Hippocampal formation (tissue), 2 donors: ENCODE results near the gene LCN15.
A peak's percentile ranks its signal among the peaks of the same experiment; 100 is the strongest.
"Not testable (repeated sequence)": the region's sequence is repeated elsewhere in the genome, so short reads cannot be mapped to it uniquely, and the experiment has no call there.

ENCODE experiments used
- DNase-seq, 2 donors: peaks; one replicate each; lab custom pipeline; 2025; lab: John Stamatoyannopoulos, UW

LCN15 gene

DNA sequence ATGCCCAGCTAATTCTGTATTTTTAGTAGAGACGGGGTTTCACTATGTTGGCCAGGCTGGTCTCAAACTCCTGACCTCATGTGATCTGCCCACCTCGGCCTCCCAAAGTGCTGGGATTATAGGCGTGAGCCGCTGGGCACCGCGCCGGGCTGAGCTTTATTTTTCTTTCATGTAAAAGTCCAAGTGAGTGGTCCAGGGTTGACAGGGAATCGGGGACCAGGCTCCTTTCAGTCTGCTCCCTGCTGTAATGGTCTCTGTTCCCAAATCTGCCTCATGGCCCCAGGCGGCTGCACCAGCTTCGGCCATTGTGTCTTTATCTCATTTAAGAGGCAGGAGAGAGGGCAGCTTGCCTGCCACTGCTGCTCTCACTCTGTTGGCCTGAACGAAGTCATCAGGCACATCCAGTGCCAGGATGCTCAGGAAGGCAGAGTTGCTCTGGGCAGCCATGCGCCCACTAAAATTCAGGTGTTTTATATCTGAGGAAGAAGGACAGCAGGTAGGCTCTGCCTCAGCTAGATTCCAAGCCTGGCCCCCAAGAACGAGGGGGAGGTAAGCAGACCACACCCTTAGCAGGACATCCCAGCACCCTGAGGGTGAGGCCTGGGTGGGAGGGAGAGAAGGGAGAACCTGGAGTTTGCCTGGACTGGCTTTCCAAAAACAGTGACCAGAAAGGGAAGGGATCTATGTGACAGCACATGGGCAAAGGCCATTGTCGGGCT lies 30.1 kb upstream of the LCN15 start:
- no peak for DNase-seq

GRCh38 chr9:136793086-136793946 lies 29.0 kb upstream of the LCN15 start:
- no peak for DNase-seq

- DNase-seq = no peak
Observed at GRCh38 chr9:136792321-136793085, 28.2 kb upstream of the LCN15 start.

- no peak for DNase-seq
Observed at GRCh38 chr9:136791516-136792276, 27.4 kb upstream of the LCN15 start.

GRCh38 chr9:136790640-136791515 lies 26.6 kb upstream of the LCN15 start, which contains the start of gene TMEM141:
Gene TMEM141, plus strand, starts transcription at chr9:136791344. Its CDS starts 27 bp downstream, at chr9:136791371.
- peak; percentile 100 for DNase-seq

GRCh38 chr9:136789523-136789937 lies 25.2 kb upstream of the LCN15 start:
- no peak for DNase-seq

DNA sequence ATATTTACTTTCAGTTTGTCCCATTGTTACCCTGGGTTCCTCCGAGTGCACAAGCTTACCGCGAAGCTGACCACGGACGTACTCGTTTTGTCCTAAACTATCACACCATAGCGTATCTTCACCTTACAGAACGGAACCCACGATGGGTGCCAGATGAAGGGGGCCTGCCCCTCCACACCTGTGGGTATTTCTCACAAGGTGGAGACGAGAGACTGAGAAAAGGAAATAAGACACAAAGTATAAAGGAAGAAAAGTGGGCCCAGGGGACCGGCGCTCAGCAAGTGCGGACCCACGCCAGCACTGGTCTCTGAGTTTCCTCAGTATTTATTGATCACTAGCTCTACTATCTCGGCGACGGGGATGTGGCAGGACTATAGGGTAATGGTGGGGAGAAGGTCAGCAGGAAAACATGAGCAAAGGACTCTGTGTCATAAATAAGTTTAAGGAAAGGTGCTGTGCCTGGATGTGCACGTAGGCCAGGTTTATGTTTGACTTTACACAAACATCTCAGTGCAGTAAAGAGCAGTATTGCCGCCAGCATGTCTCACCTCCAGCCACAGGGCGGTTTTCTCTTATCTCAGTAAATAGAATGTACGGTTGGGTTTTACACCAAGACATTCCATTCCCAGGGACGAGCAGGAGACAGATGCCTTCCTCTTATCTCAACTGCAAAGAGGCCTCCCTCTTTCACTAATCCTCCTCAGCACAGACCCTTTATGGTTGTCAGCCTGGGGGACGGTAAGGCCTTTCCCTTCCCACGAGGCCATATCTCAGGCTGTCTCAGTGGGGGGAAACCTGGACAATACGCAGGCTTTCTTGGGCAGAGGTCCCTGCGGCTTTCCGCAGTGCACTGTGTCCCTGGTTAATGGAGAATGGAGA lies 24.6 kb upstream of the LCN15 start:
- DNase-seq = not testable (repeated sequence)

GRCh38 chr9:136787690-136788400 lies 23.5 kb upstream of the LCN15 start:
- DNase-seq = peak; percentile 62 to 65

GRCh38 chr9:136786983-136787382 lies 22.7 kb upstream of the LCN15 start:
- not testable (repeated sequence) for DNase-seq

- peak; percentile 57 to 60 for DNase-seq
Observed at GRCh38 chr9:136786451-136786850, 22.1 kb upstream of the LCN15 start.

DNA sequence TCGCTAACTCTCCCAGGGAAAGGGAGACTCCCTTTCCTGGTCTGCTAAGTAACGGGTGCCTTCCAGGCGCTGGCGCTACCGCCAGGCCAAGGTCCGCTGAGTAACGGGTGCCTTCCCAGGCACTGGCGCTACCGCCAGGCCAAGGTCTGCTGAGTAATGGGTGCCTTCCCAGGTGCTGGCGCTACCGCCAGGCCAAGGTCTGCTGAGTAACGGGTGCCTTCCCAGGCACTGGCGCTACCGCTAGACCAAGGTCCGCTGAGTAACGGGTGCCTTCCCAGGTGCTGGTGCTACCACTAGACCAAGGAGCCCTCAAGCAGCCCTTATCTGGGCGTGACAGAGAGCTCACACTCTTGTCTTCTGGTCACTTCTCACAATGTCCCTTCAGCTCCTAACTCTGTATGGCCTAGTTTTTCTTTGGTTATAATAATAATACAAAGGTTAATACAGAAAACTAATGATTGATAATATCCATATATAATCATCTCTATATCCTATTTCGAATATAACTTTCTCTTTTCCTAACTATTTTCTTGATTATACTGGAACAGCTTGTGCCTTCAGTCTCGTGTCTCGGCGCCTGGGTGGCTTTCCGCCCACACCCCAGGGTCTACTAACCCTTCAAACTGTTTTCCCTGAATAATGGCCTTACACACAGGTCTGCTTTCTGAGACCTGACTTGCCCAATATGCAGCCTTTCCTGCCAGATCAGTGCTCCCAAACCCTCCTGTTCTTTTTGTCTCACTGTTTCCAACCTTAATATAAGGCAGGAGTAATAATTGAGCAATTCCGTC lies 21.4 kb upstream of the LCN15 start:
- DNase-seq = not testable (repeated sequence)

GRCh38 chr9:136784997-136785361 lies 20.7 kb upstream of the LCN15 start:
- DNase-seq = no peak

DNA sequence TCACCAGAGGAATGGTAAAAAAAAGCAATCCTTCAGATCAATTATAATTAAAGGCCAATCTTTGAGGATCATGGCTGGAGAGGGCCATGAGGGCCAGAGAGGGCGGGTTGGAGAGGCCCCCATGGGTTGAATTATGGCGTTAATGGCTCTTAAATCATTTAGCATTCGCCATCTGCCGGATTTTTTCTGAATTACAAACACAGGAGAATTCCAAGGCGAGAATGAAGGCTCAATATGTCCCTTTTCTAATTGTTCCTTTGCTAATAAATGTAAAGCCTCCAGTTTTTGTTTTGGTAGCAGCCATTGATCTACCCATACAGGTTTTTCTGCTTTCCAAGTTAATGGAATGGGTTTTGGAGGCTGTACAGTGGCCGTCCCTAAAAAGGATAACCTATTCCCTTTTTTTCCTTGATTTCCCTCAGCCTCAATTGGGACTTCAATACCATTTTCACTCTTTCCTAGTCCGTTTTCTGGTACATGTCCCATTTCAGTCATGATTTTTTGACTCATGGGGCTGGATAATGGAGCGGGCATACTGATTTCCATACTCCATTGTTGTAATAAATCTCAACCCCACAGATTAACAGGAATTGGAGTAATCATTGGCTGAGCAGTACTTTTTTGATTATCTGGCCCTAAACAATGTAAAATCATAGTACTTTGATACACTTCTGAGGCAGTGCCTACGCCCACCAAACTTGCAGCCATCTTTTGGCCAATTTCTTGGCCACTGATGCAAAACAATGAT lies 20.1 kb upstream of the LCN15 start:
- no peak for DNase-seq

GRCh38 chr9:136782452-136782851 lies 18.1 kb upstream of the LCN15 start:
- DNase-seq = no peak

GRCh38 chr9:136779808-136780207 lies 15.5 kb upstream of the LCN15 start:
- no peak for DNase-seq

- no peak for DNase-seq
Observed at GRCh38 chr9:136777359-136777758, 13.0 kb upstream of the LCN15 start.

- DNase-seq = no peak
Observed at GRCh38 chr9:136776947-136777346, 12.6 kb upstream of the LCN15 start.
